Adrenal gland (tissue), 5 donors: Measurements from ENCODE around the gene TEX13A.

ENCODE experiments used
- POLR2A ChIP-seq, 2 donors: fragments of 450-650 bp; IDR thresholded peaks; one replicate each; pipeline ENCODE4 v1.6.1; 2017; ENCODE audit warnings: antibody characterized with exemption in 2 of 2, mild to moderate bottlenecking in 2 of 2, moderate library complexity in 1 of 2
- TF ChIP-seq, protein P1 (sequence below), 6 experiments: fragments of 450-650 bp in 4 of 6; fragments of 200-600 bp in 2 of 6; sonication (generic) in 1 of 6; IDR thresholded peaks; 1 replicate in 5 of 6; 2 replicates in 1 of 6; pipeline versions ENCODE4 v1.5.1 to v1.8.0; 2016 to 2021; ENCODE audit warnings: antibody characterized with exemption in 6 of 6, mild to moderate bottlenecking in 2 of 6, moderate library complexity in 1 of 6
- donor health status: DM: no; HTN: no; CAD: no.

DNA sequence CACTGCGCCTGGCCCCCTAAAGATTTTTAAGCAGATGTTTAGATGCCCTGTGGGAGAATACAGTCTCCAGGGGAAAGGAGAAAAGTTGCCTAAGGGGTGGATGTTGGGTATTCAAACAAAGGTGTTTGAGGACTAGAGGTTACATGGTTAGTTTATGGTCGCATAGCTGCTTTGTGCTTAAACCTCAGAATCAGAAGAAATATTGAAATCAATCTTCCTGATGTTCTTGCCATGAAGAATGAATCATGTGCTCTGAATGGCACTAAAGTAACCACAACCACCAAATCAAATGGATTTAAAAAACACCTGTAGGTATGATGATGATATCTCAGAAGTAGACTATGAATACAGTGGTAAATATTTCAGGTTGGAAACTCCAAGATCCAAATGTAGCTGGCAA lies 42.7 kb upstream of the TEX13A start:
- TF ChIP-seq POLR2A (IDR thresholded peaks at IDR 0.05): no peak
- TF ChIP-seq, protein P1, sequence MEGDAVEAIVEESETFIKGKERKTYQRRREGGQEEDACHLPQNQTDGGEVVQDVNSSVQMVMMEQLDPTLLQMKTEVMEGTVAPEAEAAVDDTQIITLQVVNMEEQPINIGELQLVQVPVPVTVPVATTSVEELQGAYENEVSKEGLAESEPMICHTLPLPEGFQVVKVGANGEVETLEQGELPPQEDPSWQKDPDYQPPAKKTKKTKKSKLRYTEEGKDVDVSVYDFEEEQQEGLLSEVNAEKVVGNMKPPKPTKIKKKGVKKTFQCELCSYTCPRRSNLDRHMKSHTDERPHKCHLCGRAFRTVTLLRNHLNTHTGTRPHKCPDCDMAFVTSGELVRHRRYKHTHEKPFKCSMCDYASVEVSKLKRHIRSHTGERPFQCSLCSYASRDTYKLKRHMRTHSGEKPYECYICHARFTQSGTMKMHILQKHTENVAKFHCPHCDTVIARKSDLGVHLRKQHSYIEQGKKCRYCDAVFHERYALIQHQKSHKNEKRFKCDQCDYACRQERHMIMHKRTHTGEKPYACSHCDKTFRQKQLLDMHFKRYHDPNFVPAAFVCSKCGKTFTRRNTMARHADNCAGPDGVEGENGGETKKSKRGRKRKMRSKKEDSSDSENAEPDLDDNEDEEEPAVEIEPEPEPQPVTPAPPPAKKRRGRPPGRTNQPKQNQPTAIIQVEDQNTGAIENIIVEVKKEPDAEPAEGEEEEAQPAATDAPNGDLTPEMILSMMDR (IDR thresholded peaks at IDR 0.05): no peak
